ENCODE measurements around the gene EDNRB.

DNA sequence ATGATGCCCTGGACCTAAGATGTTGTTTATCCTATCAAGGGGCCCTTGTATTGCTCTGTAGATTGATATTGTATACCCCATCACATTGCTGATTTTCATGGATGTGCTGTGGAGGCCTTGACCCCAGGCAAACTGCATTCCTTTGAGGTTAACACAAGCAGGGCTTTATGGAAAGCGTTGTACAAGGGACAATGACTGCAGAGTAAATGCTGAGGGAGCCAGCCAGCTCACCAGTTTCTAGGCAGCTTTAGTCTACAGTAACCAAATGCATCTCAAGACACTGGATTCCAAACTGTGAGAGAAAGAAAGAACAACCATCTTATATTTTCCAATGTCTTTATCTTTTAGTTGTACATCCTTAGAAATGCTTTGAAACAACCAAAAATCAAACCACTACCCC lies 34.1 kb upstream of the EDNRB start:
- TF ChIP-seq, protein P1, sequence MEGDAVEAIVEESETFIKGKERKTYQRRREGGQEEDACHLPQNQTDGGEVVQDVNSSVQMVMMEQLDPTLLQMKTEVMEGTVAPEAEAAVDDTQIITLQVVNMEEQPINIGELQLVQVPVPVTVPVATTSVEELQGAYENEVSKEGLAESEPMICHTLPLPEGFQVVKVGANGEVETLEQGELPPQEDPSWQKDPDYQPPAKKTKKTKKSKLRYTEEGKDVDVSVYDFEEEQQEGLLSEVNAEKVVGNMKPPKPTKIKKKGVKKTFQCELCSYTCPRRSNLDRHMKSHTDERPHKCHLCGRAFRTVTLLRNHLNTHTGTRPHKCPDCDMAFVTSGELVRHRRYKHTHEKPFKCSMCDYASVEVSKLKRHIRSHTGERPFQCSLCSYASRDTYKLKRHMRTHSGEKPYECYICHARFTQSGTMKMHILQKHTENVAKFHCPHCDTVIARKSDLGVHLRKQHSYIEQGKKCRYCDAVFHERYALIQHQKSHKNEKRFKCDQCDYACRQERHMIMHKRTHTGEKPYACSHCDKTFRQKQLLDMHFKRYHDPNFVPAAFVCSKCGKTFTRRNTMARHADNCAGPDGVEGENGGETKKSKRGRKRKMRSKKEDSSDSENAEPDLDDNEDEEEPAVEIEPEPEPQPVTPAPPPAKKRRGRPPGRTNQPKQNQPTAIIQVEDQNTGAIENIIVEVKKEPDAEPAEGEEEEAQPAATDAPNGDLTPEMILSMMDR (IDR thresholded peaks at IDR 0.05; ENCODE audit: poor library complexity): no peak
- TF ChIP-seq EZH2 (IDR thresholded peaks at IDR 0.05; ENCODE audit: borderline replicate concordance) (no peak), EZH2phosphoT487 (IDR thresholded peaks at IDR 0.05; ENCODE audit: low read depth, severe bottlenecking, unreplicated experiment) (no peak)
